Measurements from ENCODE around the gene DPPA5. TPM values are rescaled to one million over a fixed set of nuclear protein-coding genes. Genes with fewer than 3 reads are reported as not detected.

The DPPA5 gene
- total and polyA plus RNA-seq, 2 experiments from 2014 or later = 3.0 to 12.9 TPM

GRCh38 chr6:73400656-73401055 is 46.6 kb upstream of the DPPA5 start:
- no peak for ATAC-seq
- no peaks in the 10 kb centered on the region for H4K20me1 ChIP-seq (replicated peaks; ENCODE audit: insufficient read depth)
- no peak overlapping the region for H3K27ac Mint-ChIP-seq
- no peak overlapping the region for H3K4me3 ChIP-seq
- no peaks in the 10 kb centered on the region for H3F3A ChIP-seq (replicated peaks; ENCODE audit: low read depth)
- DNase-seq (ENCODE audit: low spot score) = no peak
- no peaks in the 10 kb centered on the region for H3K9me2 ChIP-seq (ENCODE audit: insufficient read depth)
- H3K4me1 ChIP-seq (ENCODE audit: insufficient read depth) = peaks cover 3% of the 10 kb centered on the region; the same call in 1 of the 2 replicates
- H2AFZ ChIP-seq = no peak overlapping the region
- no peak overlapping the region for H3K4me3 Mint-ChIP-seq
- TF ChIP-seq EZH2 (IDR thresholded peaks at IDR 0.05; ENCODE audit: low read depth, unreplicated experiment) (no peak), POLR2AphosphoS5 (IDR thresholded peaks at IDR 0.05; ENCODE audit: low read depth) (no peak), STAT1 (IDR thresholded peaks at IDR 0.05; ENCODE audit: unreplicated experiment) (no peak), ZNF114 (CRISPR knock-in tag; IDR thresholded peaks at IDR 0.05) (no peak), ZNF331 (CRISPR knock-in tag; IDR thresholded peaks at IDR 0.05; ENCODE audit: low read depth) (no peak), CREB1 (CRISPR knock-in tag; IDR thresholded peaks at IDR 0.05; ENCODE audit: low read depth) (no peak), NANOG (IDR thresholded peaks at IDR 0.05; ENCODE audit: borderline replicate concordance) (no peak), JUNB (IDR thresholded peaks at IDR 0.05; ENCODE audit: unreplicated experiment) (no peak), ETS1 (IDR thresholded peaks at IDR 0.05) (no peak), EZH2phosphoT487 (IDR thresholded peaks at IDR 0.05; ENCODE audit: unreplicated experiment) (no peak)
- TF ChIP-seq, protein P1, sequence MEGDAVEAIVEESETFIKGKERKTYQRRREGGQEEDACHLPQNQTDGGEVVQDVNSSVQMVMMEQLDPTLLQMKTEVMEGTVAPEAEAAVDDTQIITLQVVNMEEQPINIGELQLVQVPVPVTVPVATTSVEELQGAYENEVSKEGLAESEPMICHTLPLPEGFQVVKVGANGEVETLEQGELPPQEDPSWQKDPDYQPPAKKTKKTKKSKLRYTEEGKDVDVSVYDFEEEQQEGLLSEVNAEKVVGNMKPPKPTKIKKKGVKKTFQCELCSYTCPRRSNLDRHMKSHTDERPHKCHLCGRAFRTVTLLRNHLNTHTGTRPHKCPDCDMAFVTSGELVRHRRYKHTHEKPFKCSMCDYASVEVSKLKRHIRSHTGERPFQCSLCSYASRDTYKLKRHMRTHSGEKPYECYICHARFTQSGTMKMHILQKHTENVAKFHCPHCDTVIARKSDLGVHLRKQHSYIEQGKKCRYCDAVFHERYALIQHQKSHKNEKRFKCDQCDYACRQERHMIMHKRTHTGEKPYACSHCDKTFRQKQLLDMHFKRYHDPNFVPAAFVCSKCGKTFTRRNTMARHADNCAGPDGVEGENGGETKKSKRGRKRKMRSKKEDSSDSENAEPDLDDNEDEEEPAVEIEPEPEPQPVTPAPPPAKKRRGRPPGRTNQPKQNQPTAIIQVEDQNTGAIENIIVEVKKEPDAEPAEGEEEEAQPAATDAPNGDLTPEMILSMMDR (conservative IDR thresholded peaks at IDR 0.05; ENCODE audit: low read depth in 2 of 2) = no peak
- TF ChIP-seq, protein P2, sequence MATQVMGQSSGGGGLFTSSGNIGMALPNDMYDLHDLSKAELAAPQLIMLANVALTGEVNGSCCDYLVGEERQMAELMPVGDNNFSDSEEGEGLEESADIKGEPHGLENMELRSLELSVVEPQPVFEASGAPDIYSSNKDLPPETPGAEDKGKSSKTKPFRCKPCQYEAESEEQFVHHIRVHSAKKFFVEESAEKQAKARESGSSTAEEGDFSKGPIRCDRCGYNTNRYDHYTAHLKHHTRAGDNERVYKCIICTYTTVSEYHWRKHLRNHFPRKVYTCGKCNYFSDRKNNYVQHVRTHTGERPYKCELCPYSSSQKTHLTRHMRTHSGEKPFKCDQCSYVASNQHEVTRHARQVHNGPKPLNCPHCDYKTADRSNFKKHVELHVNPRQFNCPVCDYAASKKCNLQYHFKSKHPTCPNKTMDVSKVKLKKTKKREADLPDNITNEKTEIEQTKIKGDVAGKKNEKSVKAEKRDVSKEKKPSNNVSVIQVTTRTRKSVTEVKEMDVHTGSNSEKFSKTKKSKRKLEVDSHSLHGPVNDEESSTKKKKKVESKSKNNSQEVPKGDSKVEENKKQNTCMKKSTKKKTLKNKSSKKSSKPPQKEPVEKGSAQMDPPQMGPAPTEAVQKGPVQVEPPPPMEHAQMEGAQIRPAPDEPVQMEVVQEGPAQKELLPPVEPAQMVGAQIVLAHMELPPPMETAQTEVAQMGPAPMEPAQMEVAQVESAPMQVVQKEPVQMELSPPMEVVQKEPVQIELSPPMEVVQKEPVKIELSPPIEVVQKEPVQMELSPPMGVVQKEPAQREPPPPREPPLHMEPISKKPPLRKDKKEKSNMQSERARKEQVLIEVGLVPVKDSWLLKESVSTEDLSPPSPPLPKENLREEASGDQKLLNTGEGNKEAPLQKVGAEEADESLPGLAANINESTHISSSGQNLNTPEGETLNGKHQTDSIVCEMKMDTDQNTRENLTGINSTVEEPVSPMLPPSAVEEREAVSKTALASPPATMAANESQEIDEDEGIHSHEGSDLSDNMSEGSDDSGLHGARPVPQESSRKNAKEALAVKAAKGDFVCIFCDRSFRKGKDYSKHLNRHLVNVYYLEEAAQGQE (IDR thresholded peaks at IDR 0.05; ENCODE audit: unreplicated experiment) = no peak
- TF ChIP-seq, protein P3, sequence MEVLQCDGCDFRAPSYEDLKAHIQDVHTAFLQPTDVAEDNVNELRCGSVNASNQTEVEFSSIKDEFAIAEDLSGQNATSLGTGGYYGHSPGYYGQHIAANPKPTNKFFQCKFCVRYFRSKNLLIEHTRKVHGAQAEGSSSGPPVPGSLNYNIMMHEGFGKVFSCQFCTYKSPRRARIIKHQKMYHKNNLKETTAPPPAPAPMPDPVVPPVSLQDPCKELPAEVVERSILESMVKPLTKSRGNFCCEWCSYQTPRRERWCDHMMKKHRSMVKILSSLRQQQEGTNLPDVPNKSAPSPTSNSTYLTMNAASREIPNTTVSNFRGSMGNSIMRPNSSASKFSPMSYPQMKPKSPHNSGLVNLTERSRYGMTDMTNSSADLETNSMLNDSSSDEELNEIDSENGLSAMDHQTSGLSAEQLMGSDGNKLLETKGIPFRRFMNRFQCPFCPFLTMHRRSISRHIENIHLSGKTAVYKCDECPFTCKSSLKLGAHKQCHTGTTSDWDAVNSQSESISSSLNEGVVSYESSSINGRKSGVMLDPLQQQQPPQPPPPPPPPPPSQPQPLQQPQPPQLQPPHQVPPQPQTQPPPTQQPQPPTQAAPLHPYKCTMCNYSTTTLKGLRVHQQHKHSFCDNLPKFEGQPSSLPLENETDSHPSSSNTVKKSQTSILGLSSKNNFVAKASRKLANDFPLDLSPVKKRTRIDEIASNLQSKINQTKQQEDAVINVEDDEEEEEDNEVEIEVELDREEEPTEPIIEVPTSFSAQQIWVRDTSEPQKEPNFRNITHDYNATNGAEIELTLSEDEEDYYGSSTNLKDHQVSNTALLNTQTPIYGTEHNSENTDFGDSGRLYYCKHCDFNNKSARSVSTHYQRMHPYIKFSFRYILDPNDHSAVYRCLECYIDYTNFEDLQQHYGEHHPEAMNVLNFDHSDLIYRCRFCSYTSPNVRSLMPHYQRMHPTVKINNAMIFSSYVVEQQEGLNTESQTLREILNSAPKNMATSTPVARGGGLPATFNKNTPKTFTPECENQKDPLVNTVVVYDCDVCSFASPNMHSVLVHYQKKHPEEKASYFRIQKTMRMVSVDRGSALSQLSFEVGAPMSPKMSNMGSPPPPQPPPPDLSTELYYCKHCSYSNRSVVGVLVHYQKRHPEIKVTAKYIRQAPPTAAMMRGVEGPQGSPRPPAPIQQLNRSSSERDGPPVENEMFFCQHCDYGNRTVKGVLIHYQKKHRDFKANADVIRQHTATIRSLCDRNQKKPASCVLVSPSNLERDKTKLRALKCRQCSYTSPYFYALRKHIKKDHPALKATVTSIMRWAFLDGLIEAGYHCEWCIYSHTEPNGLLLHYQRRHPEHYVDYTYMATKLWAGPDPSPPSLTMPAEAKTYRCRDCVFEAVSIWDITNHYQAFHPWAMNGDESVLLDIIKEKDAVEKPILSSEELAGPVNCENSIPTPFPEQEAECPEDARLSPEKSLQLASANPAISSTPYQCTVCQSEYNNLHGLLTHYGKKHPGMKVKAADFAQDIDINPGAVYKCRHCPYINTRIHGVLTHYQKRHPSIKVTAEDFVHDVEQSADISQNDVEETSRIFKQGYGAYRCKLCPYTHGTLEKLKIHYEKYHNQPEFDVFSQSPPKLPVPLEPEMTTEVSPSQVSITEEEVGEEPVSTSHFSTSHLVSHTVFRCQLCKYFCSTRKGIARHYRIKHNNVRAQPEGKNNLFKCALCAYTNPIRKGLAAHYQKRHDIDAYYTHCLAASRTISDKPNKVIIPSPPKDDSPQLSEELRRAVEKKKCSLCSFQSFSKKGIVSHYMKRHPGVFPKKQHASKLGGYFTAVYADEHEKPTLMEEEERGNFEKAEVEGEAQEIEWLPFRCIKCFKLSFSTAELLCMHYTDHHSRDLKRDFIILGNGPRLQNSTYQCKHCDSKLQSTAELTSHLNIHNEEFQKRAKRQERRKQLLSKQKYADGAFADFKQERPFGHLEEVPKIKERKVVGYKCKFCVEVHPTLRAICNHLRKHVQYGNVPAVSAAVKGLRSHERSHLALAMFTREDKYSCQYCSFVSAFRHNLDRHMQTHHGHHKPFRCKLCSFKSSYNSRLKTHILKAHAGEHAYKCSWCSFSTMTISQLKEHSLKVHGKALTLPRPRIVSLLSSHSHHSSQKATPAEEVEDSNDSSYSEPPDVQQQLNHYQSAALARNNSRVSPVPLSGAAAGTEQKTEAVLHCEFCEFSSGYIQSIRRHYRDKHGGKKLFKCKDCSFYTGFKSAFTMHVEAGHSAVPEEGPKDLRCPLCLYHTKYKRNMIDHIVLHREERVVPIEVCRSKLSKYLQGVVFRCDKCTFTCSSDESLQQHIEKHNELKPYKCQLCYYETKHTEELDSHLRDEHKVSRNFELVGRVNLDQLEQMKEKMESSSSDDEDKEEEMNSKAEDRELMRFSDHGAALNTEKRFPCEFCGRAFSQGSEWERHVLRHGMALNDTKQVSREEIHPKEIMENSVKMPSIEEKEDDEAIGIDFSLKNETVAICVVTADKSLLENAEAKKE (CRISPR knock-in tag; IDR thresholded peaks at IDR 0.05) = no peak
- H3K4me2 ChIP-seq = no peak overlapping the region
- no peaks in the 10 kb centered on the region for H3K27me3 ChIP-seq (ENCODE audit: insufficient read depth)
- no peak overlapping the region for H3K27ac ChIP-seq (ENCODE audit: low read depth)
- H3K9me3 Mint-ChIP-seq = 0 out of 3 replicates have a peak, but pooled peaks cover 2% of the 10 kb centered on the region
- no peaks in the 10 kb centered on the region for H3K36me3 ChIP-seq (ENCODE audit: insufficient read depth)
- H3K36me3 Mint-ChIP-seq (ENCODE audit: low read depth) = peaks cover 4% of the 10 kb centered on the region; the same call in 1 of the 3 replicates
- H3K27me3 Mint-ChIP-seq (ENCODE audit: insufficient read depth, low read depth, poor library complexity) = peaks cover 2% of the 10 kb centered on the region
- H3K79me2 ChIP-seq (replicated peaks; ENCODE audit: insufficient read depth) = no peaks in the 10 kb centered on the region
- H3K4me1 Mint-ChIP-seq = peaks cover 5% of the 10 kb centered on the region; the same call in 2 of the 3 replicates
